ENCODE results near the gene NPR3. TPM values are rescaled to one million over a fixed set of nuclear protein-coding genes. Genes with fewer than 3 reads are reported as not detected.

NPR3 gene
- total and polyA plus RNA-seq, 10 donors: 0.30 to 52.4 (median 14.3) TPM

DNA sequence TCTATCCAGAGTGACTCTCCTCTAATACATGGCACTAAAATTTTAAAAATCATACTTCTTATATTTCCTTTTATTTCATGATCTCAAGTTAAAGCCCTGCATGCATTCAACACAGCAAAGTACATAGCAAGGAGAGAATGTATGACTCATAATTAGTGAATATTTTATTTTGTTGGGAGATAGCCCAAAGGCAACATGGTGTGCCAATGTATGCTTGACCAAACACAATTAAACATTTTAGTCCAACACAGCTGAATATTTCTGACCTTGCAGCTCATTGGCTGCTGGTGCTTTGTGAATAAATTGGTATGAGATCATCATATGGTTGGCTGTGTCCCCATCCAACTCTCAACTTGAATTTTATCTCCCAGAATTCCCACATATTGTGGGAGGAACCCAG is 103.5 kb downstream of the NPR3 start:
- peaks cover 0 to 4% (median 0%) of the 10 kb centered on the region in 8 donors for H3K9me3 ChIP-seq
- no peaks in the 10 kb centered on the region for H3K27me3 ChIP-seq (replicated peaks in 1 of 7)
- no peak overlapping the region for H3K27ac ChIP-seq
- no peak for TF ChIP-seq POLR2AphosphoS5 (IDR thresholded peaks at IDR 0.05)
- TF ChIP-seq, protein P1, sequence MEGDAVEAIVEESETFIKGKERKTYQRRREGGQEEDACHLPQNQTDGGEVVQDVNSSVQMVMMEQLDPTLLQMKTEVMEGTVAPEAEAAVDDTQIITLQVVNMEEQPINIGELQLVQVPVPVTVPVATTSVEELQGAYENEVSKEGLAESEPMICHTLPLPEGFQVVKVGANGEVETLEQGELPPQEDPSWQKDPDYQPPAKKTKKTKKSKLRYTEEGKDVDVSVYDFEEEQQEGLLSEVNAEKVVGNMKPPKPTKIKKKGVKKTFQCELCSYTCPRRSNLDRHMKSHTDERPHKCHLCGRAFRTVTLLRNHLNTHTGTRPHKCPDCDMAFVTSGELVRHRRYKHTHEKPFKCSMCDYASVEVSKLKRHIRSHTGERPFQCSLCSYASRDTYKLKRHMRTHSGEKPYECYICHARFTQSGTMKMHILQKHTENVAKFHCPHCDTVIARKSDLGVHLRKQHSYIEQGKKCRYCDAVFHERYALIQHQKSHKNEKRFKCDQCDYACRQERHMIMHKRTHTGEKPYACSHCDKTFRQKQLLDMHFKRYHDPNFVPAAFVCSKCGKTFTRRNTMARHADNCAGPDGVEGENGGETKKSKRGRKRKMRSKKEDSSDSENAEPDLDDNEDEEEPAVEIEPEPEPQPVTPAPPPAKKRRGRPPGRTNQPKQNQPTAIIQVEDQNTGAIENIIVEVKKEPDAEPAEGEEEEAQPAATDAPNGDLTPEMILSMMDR (IDR thresholded peaks at IDR 0.05 in 8 of 11, conservative IDR thresholded peaks at IDR 0.05 in 3 of 11): no peak
- no peak for TF ChIP-seq POLR2A (IDR thresholded peaks at IDR 0.05)
- no peak for DNase-seq
- intact Hi-C loops (cut with DNase I; ENCODE audit: low total_unique reads): no loop called here
- no peaks in the 10 kb centered on the region for H3K4me1 ChIP-seq
- no peaks in the 10 kb centered on the region for H3K36me3 ChIP-seq
- no peak overlapping the region for H3K4me3 ChIP-seq

DNA sequence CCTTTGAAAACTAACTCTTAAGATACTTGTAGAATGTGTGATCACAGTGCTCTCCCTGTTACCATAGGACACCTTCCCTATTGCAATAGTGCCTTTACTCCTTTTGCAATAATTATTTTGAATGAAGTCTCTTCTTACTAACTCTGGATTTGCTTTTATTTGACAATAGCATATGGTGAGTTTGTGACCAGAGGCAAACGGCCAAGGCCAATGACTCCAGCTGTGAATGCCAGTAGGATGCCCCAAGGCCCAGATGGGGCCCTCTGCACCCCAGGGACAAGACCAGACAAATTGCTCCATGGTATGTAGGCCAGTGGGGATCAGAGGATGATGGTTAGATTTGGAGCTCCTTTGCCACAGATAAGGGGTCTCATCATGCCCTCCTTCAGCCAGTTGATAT is 116.9 kb downstream of the NPR3 start:
- TF ChIP-seq POLR2AphosphoS5 (IDR thresholded peaks at IDR 0.05): no peak
- no peak for TF ChIP-seq POLR2A (IDR thresholded peaks at IDR 0.05)
- no peak for DNase-seq
- Histone ChIP-seq H3K4me1 (no peaks in the 10 kb centered on the region), H3K27ac (no peak overlapping the region), H3K36me3 (no peaks in the 10 kb centered on the region), H3K4me3 (no peak overlapping the region), H3K9me3 (no peaks in the 10 kb centered on the region), H3K27me3 (replicated peaks in 1 of 7) (no peaks in the 10 kb centered on the region)
- intact Hi-C loops (cut with DNase I; ENCODE audit: low total_unique reads): no loop called here
- WGBS, 5 donors: 68 to 88% (median 85%) methylated on average over 1 of the region's 1 CpG

DNA sequence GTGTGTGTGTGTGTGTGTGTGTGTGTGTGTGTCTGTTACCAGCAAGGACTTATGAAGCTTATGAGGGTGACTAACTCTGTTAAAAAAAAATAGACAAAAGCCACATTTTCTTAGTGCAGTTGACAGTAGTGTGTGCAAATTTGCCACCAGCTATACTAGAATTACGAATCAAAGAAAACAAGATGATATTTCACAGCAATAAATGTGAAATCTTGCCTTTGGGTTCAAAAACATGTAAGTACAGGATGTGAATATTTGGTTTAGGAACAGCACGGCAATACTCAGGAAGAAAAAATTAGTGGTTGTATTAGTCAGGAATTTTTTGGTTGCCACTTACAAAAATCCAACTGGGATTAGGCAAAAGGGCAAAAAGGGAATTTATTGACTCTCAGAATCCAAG is 117.4 kb downstream of the NPR3 start:
- intact Hi-C loops (cut with DNase I; ENCODE audit: low total_unique reads): no loop called here
- WGBS, 5 donors: 76 to 84% (median 81%) methylated on average over 2 of the region's 2 CpGs
- no peaks in the 10 kb centered on the region for H3K27me3 ChIP-seq (replicated peaks in 1 of 7)
- no peak overlapping the region for H3K4me3 ChIP-seq
- no peak for DNase-seq
- no peaks in the 10 kb centered on the region for H3K36me3 ChIP-seq
- TF ChIP-seq, protein P1 (IDR thresholded peaks at IDR 0.05 in 8 of 11, conservative IDR thresholded peaks at IDR 0.05 in 3 of 11): no peak
- TF ChIP-seq POLR2A (IDR thresholded peaks at IDR 0.05) (no peak), POLR2AphosphoS5 (IDR thresholded peaks at IDR 0.05) (no peak)
- no peaks in the 10 kb centered on the region for H3K9me3 ChIP-seq
- H3K4me1 ChIP-seq: no peaks in the 10 kb centered on the region
- no peak overlapping the region for H3K27ac ChIP-seq

DNA sequence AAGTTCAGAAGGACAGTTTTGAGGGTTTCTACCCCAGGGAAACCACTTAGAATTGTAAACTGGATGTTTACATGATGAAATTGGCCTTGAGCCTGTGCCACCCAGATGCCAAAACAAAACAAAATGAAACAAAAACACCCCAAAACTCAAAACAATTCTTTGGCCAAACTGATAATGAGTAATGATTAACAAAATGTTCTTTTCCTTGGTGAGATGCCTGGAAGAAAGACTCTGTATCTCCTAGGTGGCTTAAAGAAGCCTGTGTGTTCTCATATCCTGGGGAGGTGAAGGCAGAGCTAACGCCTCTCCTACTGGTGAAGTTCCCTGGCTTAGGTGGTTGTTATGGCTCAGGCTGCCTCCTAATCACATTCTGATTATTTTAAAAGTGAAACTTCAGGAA is 120.5 kb downstream of the NPR3 start:
- intact Hi-C loops (cut with DNase I; ENCODE audit: low total_unique reads): no loop called here
- Histone ChIP-seq H3K4me3 (no peak overlapping the region), H3K27me3 (replicated peaks in 1 of 7) (no peaks in the 10 kb centered on the region), H3K27ac (no peak overlapping the region), H3K36me3 (no peaks in the 10 kb centered on the region), H3K9me3 (no peaks in the 10 kb centered on the region), H3K4me1 (no peaks in the 10 kb centered on the region)
- TF ChIP-seq, protein P1 (IDR thresholded peaks at IDR 0.05 in 8 of 11, conservative IDR thresholded peaks at IDR 0.05 in 3 of 11): no peak
- TF ChIP-seq POLR2AphosphoS5 (IDR thresholded peaks at IDR 0.05): no peak
- TF ChIP-seq POLR2A (IDR thresholded peaks at IDR 0.05): no peak
- WGBS, 5 donors: 75 to 100% (median 87%) methylated on average over 1 of the region's 1 CpG
- no peak for DNase-seq

DNA sequence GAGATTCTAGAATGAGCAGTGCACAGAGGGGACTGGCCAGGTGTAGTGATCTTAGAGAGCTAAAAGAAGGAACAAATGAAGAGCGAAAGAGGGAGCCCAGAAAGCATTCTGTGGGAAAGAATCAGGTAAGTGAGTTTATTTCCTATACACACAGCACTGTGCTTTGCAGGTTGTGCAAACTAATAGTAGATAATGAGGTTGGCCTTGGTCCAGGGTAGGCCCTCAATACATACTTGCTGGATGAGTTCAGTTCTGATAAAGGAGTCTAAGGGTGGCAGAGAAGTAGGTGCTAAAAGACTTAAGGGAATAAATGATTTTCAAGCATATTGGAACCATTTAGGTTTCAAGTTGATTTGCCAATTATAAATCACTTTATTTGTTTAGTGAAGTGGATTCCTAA is 122.0 kb downstream of the NPR3 start:
- Histone ChIP-seq H3K9me3 (no peaks in the 10 kb centered on the region), H3K36me3 (no peaks in the 10 kb centered on the region), H3K4me1 (no peaks in the 10 kb centered on the region), H3K4me3 (no peak overlapping the region), H3K27me3 (replicated peaks in 1 of 7) (no peaks in the 10 kb centered on the region), H3K27ac (no peak overlapping the region)
- intact Hi-C loops (cut with DNase I; ENCODE audit: low total_unique reads): no loop called here
- 70 to 97% (median 81%) methylated on average over 1 of the region's 1 CpG for WGBS, 5 donors
- no peak for DNase-seq
- TF ChIP-seq, protein P1 (IDR thresholded peaks at IDR 0.05 in 8 of 11, conservative IDR thresholded peaks at IDR 0.05 in 3 of 11): no peak
- no peak for TF ChIP-seq POLR2A (IDR thresholded peaks at IDR 0.05)
- TF ChIP-seq POLR2AphosphoS5 (IDR thresholded peaks at IDR 0.05): no peak

Measured in spleen (tissue), 11 donors.